ENCODE results near the gene MOSMO.

- no peak for TF ChIP-seq CTCF (conservative IDR thresholded peaks at IDR 0.05; ENCODE audit: low read depth, low read length)
- no peak for TF ChIP-seq EZH2 (IDR thresholded peaks at IDR 0.05; ENCODE audit: low read length, unreplicated experiment)
These were observed 101.5 kb downstream of the MOSMO start for GRCh38 chr16:22109258-22109898.
